HepG2 (cell line): ENCODE measurements around the gene POFUT1. TPM values are rescaled to one million over a fixed set of nuclear protein-coding genes. Genes with fewer than 3 reads are reported as not detected.

Experiments used
- ATAC-seq: fragments of 200-7000 bp; cut with Tn5 transposase; 3 replicates; pipeline ENCODE4 v1.9.1; 2020; ENCODE audit warnings: mild to moderate bottlenecking, moderate library complexity
- BruUV-seq: library from RNA; stranded (reverse); fragments of 400-500 nt; replicated peaks from 2 replicates; lab custom pipeline; 2021; lab: Mats Ljungman, UMichigan
- CTCF ChIA-PET: fragments of 300-600 bp; formaldehyde crosslinking; extraction: SDS; loops from one replicate; lab custom pipeline; 2021; ENCODE audit warnings: low total read pairs, inconsistent platforms, low intra/inter-chr PET ratio; lab: Yijun Ruan, JAX
- POLR2A ChIA-PET: fragments of 350-600 bp; sonication (Branson Sonifier 250); formaldehyde crosslinking; loops from one replicate; lab custom pipeline; 2020; ENCODE audit warnings: antibody characterized with exemption, inconsistent platforms; lab: Yijun Ruan, JAX
- DNase-seq: peaks from one replicate; pipeline ENCODE4 v3.0.0-alpha.2; 2015; ENCODE audit warnings: low spot score
- FAIRE-seq: peaks from 3 replicates; lab custom pipeline; 2011; peaks lifted over from hg19 to GRCh38; lab: Jason Lieb, UNC
- H2AFZ ChIP-seq: one replicate; pipeline ENCODE4 v1.6.1; 2011; ENCODE audit warnings: low read length, inconsistent platforms
- H3K27ac ChIP-seq: fragments of 300-600 bp; 3 replicates; pipeline ENCODE4 v1.8.0; 2011; ENCODE audit warnings: mixed run types, mild to moderate bottlenecking, mixed read lengths, low read length, inconsistent platforms; ENCODE audit not compliant: insufficient read depth; ENCODE audit errors: extremely low read length
- H3K27me3 ChIP-seq, 2 experiments: fragments of 200-600 bp in 1 of 2; 2 replicates in 1 of 2; 3 replicates in 1 of 2; pipeline versions ENCODE4 v1.6.0 to v1.8.0; 2011; ENCODE audit warnings: low read length in 2 of 2, mild to moderate bottlenecking in 2 of 2, moderate library complexity in 2 of 2, inconsistent platforms in 1 of 2; ENCODE audit not compliant: insufficient read depth in 2 of 2, control insufficient read depth in 1 of 2
- H3K36me3 ChIP-seq, 2 experiments: fragments of 200-600 bp in 1 of 2; replicated peaks in 1 of 2; 2 replicates in 1 of 2; 3 replicates in 1 of 2; pipeline versions ENCODE4 v1.5.1 to v1.8.0; 2011; ENCODE audit warnings: low read length in 2 of 2, inconsistent platforms in 1 of 2; ENCODE audit not compliant: insufficient read depth in 2 of 2, control insufficient read depth in 1 of 2
- H3K4me1 ChIP-seq: 2 replicates; pipeline ENCODE4 v1.5.1; 2012; ENCODE audit warnings: low read length, inconsistent platforms; ENCODE audit not compliant: insufficient read depth
- H3K4me2 ChIP-seq: 2 replicates; pipeline ENCODE4 v1.6.0; 2011; ENCODE audit warnings: low read depth, low read length, inconsistent platforms
- H3K4me3 ChIP-seq, 3 experiments: fragments of 200-600 bp in 1 of 3; sonication (generic), shearing (Covaris generic) in 1 of 3; replicated peaks in 1 of 3; 2 replicates each; pipeline ENCODE4 v1.5.1; 2011 to 2016; ENCODE audit warnings: low read length in 3 of 3, inconsistent platforms in 2 of 3, low read depth in 2 of 3, mild to moderate bottlenecking in 2 of 3, control low read depth in 1 of 3, mixed read lengths in 1 of 3; ENCODE audit not compliant: insufficient read depth in 1 of 3
- H3K79me2 ChIP-seq: one replicate; pipeline ENCODE4 v1.6.1; 2011; ENCODE audit warnings: low read length, inconsistent platforms; ENCODE audit not compliant: insufficient read depth
- H3K9ac ChIP-seq: 2 replicates; pipeline ENCODE4 v1.6.0; 2011; ENCODE audit warnings: mild to moderate bottlenecking, low read depth, low read length, inconsistent platforms; ENCODE audit not compliant: insufficient read depth
- H3K9me3 ChIP-seq: 2 replicates; pipeline ENCODE4 v1.5.1; 2012; ENCODE audit warnings: mild to moderate bottlenecking, low read length
- H4K20me1 ChIP-seq: 2 replicates; pipeline ENCODE4 v1.6.0; 2011; ENCODE audit warnings: inconsistent platforms, mild to moderate bottlenecking, low read length, moderate library complexity; ENCODE audit not compliant: insufficient read depth
- HNRNPK ChIP-seq: fragments of 200-400 bp; formaldehyde crosslinking; IDR thresholded peaks from 2 replicates; pipeline ENCODE4 v1.6.1; 2018; ENCODE audit warnings: low read length, low read depth, moderate library complexity, mild to moderate bottlenecking; ENCODE audit not compliant: poor library complexity, severe bottlenecking
- KAT8 ChIP-seq: IDR thresholded peaks from 2 replicates; pipeline ENCODE4 v1.6.1; 2016; ENCODE audit warnings: missing genetic modification reagents, missing compliant biosample characterization
- MED1 ChIP-seq: sonication (generic); formaldehyde crosslinking; IDR thresholded peaks from 2 replicates; pipeline ENCODE4 v1.4.0; 2020; ENCODE audit warnings: missing genetic modification reagents
- NFE2L1 ChIP-seq: sonication (generic); formaldehyde crosslinking; IDR thresholded peaks from 2 replicates; pipeline ENCODE4 v1.4.0; 2020; ENCODE audit warnings: missing genetic modification reagents, mild to moderate bottlenecking, borderline replicate concordance
- NONO ChIP-seq, 2 experiments: fragments of 450-650 bp in 1 of 2; sonication (generic) in 1 of 2; formaldehyde crosslinking in 1 of 2; IDR thresholded peaks in 1 of 2; conservative IDR thresholded peaks in 1 of 2; 2 replicates each; pipeline versions ENCODE4 v1.6.1 to v1.8.0; 2017 to 2022; ENCODE audit warnings: mild to moderate bottlenecking in 1 of 2, missing genetic modification reagents in 1 of 2, moderate library complexity in 1 of 2
- PHF20 ChIP-seq: sonication (generic); formaldehyde crosslinking; IDR thresholded peaks from 2 replicates; pipeline ENCODE4 v1.5.0; 2020; ENCODE audit warnings: mild to moderate bottlenecking, missing genetic modification reagents
- SMAD3 ChIP-seq: sonication (generic); formaldehyde crosslinking; IDR thresholded peaks from 2 replicates; pipeline ENCODE4 v1.4.0; 2020; ENCODE audit warnings: missing genetic modification reagents
- SP5 ChIP-seq: IDR thresholded peaks from 2 replicates; pipeline ENCODE4 v1.6.1; 2016; ENCODE audit warnings: low read depth, borderline replicate concordance
- XRCC5 ChIP-seq: fragments of 200-400 bp; formaldehyde crosslinking; optimal IDR thresholded peaks from 2 replicates; pipeline ENCODE3; 2017; ENCODE audit warnings: mild to moderate bottlenecking, low read length
- ZNF567 ChIP-seq: sonication (generic); formaldehyde crosslinking; IDR thresholded peaks from 2 replicates; pipeline ENCODE4 v1.8.1; 2023; ENCODE audit warnings: mild to moderate bottlenecking, missing genetic modification reagents, borderline replicate concordance
- ZNF652 ChIP-seq: IDR thresholded peaks from 2 replicates; pipeline ENCODE4 v1.6.1; 2016; ENCODE audit warnings: low read depth, borderline replicate concordance
- ZNF841 ChIP-seq: sonication (generic); formaldehyde crosslinking; IDR thresholded peaks from 2 replicates; pipeline ENCODE4 v1.8.1; 2023; ENCODE audit warnings: missing genetic modification reagents, borderline replicate concordance
- ZSCAN29 ChIP-seq: sonication (generic); formaldehyde crosslinking; conservative IDR thresholded peaks from 2 replicates; pipeline ENCODE4 v1.4.0; 2020; ENCODE audit warnings: mild to moderate bottlenecking, missing genetic modification reagents
- WGBS: methylation state at CpG from one replicate; pipeline ENCODE4 v1.1.6; 2017; ENCODE audit warnings: low lambda C conversion rate; 5-methylcytosine and 5-hydroxymethylcytosine counted together
- in situ Hi-C: cut with HindIII; loops from 2 replicates; pipeline ENCODE4 v1.10.0; 2017; ENCODE audit warnings: low pct_unique_long_range_greater_than_20kb; ENCODE audit not compliant: extremely low pct_ligation_motif_present
- intact Hi-C: fragments of 100-400 bp; cut with micrococcal nuclease; formaldehyde crosslinking; loops from one replicate; pipeline ENCODE4 v1.10.0; 2022; ENCODE audit not compliant: unreplicated experiment
- polyA plus RNA-seq, 8 experiments: library from polyadenylated mRNA; depleted of rRNA in 3 of 8; stranded (reverse) in 7 of 8; unstranded in 1 of 8; fragments of >200 nt; fragmentation: Illumina TruSeq in 4 of 8; extraction: Trizol in 4 of 8; gene quantifications; 2 replicates each; pipeline versions ENCODE4 v1.2.1 to v1.2.3, GENCODE V29; 2011 to 2016; ENCODE audit warnings: low read depth in 4 of 8, missing spikeins in 1 of 8, mixed read lengths in 1 of 8; ENCODE audit not compliant: insufficient read depth in 1 of 8
- total RNA-seq, 5 experiments: library from RNA; depleted of rRNA; stranded (reverse); fragments of >200 nt; fragmentation: Illumina TruSeq; extraction: Trizol; gene quantifications; 2 replicates each; pipeline ENCODE4 v1.2.3, GENCODE V29; 2016; ENCODE audit warnings: low read depth in 1 of 5
- TF ChIP-seq, protein P1 (sequence below): sonication (generic); formaldehyde crosslinking; IDR thresholded peaks from 2 replicates; pipeline ENCODE4 v1.5.0; 2020; ENCODE audit warnings: missing genetic modification reagents
- TF ChIP-seq, protein P2 (sequence below): IDR thresholded peaks from 2 replicates; pipeline ENCODE4 v1.6.1; 2018; ENCODE audit warnings: missing genetic modification reagents, mild to moderate bottlenecking, missing compliant biosample characterization
- TF ChIP-seq, protein P3 (sequence below): sonication (generic); formaldehyde crosslinking; IDR thresholded peaks from 2 replicates; pipeline ENCODE4 v1.4.0; 2020; ENCODE audit warnings: missing genetic modification reagents, borderline replicate concordance

Gene POFUT1
- total and polyA plus RNA-seq, 2 of the 13 experiments (the other 11 are each of a cell fraction or from before 2014, with no cell fraction given): 35.5 to 58.3 TPM

- H3K4me1 ChIP-seq: peaks cover 72% of the 10 kb centered on the region
- peak overlapping the region; percentile 98 for H3K4me2 ChIP-seq
- ChIA-PET CTCF (no interaction called here), POLR2A (interaction anchor here (0.5 to 2.2 kb wide), 5 partner anchors 10 to 145 kb away, joined by 3 to 8 read pairs (median 4); no protein-coding TSS in a partner anchor)
- peaks cover 80% of the 10 kb centered on the region for H3K79me2 ChIP-seq
- DNase-seq: no peak
- no peak for FAIRE-seq
- peaks cover 0 to 7% of the 10 kb centered on the region in 2 experiments; a peak in 1 of 5 replicates for H3K27me3 ChIP-seq
- H2AFZ ChIP-seq: no peak overlapping the region
- no TSS peak for BruUV-seq
- peak overlapping the region; percentile 98 for H3K9ac ChIP-seq
- peaks cover 46% of the 10 kb centered on the region for H4K20me1 ChIP-seq
- peaks cover 22 to 47% of the 10 kb centered on the region in 2 experiments for H3K36me3 ChIP-seq
- H3K27ac ChIP-seq: peak overlapping the region; percentile 69
- intact Hi-C loops (loop anchor here (5.0 kb wide), 3 partner anchors 51 to 121 kb away; no protein-coding TSS in a partner anchor), in situ Hi-C loops (no loop called here)
- peak; percentile 8; the same call in 1 of the 3 replicates for ATAC-seq
- no peaks in the 10 kb centered on the region for H3K9me3 ChIP-seq
- 58% methylated on average over 8 of the region's 8 CpGs for WGBS
- peak overlapping the region; percentile 91 to 99 (median 94) for H3K4me3 ChIP-seq
- TF ChIP-seq HNRNPK (no peak), ZNF652 (CRISPR knock-in tag) (peak; percentile 86), NONO (IDR thresholded peaks at IDR 0.05) (no peak), NONO (CRISPR knock-in tag; conservative IDR thresholded peaks at IDR 0.05) (no peak), NFE2L1 (no peak), SMAD3 (CRISPR knock-in tag) (no peak), ZNF841 (0 out of 2 replicates have a peak, but pooled peaks have one; percentile 37), SP5 (CRISPR knock-in tag) (no peak), XRCC5 (peak; percentile 54), KAT8 (CRISPR knock-in tag) (0 out of 2 replicates have a peak, but pooled peaks have one; percentile 5), MED1 (CRISPR knock-in tag) (peak; percentile 2; the same call in 1 of the 2 replicates), ZNF567 (CRISPR knock-in tag) (no peak), ZSCAN29 (CRISPR knock-in tag) (peak; percentile 23; the same call in 1 of the 2 replicates), PHF20 (CRISPR knock-in tag) (0 out of 2 replicates have a peak, but pooled peaks have one; percentile 33)
- TF ChIP-seq, protein P1, sequence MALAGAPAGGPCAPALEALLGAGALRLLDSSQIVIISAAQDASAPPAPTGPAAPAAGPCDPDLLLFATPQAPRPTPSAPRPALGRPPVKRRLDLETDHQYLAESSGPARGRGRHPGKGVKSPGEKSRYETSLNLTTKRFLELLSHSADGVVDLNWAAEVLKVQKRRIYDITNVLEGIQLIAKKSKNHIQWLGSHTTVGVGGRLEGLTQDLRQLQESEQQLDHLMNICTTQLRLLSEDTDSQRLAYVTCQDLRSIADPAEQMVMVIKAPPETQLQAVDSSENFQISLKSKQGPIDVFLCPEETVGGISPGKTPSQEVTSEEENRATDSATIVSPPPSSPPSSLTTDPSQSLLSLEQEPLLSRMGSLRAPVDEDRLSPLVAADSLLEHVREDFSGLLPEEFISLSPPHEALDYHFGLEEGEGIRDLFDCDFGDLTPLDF: no peak
- TF ChIP-seq, protein P2, sequence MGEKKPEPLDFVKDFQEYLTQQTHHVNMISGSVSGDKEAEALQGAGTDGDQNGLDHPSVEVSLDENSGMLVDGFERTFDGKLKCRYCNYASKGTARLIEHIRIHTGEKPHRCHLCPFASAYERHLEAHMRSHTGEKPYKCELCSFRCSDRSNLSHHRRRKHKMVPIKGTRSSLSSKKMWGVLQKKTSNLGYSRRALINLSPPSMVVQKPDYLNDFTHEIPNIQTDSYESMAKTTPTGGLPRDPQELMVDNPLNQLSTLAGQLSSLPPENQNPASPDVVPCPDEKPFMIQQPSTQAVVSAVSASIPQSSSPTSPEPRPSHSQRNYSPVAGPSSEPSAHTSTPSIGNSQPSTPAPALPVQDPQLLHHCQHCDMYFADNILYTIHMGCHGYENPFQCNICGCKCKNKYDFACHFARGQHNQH (CRISPR knock-in tag): 0 out of 2 replicates have a peak, but pooled peaks have one; percentile 2
- TF ChIP-seq, protein P3, sequence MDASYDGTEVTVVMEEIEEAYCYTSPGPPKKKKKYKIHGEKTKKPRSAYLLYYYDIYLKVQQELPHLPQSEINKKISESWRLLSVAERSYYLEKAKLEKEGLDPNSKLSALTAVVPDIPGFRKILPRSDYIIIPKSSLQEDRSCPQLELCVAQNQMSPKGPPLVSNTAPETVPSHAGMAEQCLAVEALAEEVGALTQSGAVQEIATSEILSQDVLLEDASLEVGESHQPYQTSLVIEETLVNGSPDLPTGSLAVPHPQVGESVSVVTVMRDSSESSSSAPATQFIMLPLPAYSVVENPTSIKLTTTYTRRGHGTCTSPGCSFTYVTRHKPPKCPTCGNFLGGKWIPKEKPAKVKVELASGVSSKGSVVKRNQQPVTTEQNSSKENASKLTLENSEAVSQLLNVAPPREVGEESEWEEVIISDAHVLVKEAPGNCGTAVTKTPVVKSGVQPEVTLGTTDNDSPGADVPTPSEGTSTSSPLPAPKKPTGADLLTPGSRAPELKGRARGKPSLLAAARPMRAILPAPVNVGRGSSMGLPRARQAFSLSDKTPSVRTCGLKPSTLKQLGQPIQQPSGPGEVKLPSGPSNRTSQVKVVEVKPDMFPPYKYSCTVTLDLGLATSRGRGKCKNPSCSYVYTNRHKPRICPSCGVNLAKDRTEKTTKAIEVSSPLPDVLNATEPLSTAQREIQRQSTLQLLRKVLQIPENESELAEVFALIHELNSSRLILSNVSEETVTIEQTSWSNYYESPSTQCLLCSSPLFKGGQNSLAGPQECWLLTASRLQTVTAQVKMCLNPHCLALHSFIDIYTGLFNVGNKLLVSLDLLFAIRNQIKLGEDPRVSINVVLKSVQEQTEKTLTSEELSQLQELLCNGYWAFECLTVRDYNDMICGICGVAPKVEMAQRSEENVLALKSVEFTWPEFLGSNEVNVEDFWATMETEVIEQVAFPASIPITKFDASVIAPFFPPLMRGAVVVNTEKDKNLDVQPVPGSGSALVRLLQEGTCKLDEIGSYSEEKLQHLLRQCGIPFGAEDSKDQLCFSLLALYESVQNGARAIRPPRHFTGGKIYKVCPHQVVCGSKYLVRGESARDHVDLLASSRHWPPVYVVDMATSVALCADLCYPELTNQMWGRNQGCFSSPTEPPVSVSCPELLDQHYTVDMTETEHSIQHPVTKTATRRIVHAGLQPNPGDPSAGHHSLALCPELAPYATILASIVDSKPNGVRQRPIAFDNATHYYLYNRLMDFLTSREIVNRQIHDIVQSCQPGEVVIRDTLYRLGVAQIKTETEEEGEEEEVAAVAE (CRISPR knock-in tag): no peak
Measured at GRCh38 chr20:32205843-32206759, 1.6 kb upstream of the POFUT1 start.
